ENCODE data around the gene SOX21. TPM values are rescaled to one million over a fixed set of nuclear protein-coding genes. Genes with fewer than 3 reads are reported as not detected.
"Not testable (repeated sequence)": the region's sequence is repeated elsewhere in the genome, so short reads cannot be mapped to it uniquely, and the experiment has no call there.

The SOX21 gene
- total RNA-seq, 4 donors from 2014 or later = not detected

- Histone ChIP-seq H3K27ac (no peak overlapping the region), H3K4me1 (no peaks in the 10 kb centered on the region), H3K4me3 (no peak overlapping the region), H3K27me3 (no peaks in the 10 kb centered on the region), H3K9me3 (no peaks in the 10 kb centered on the region), H3K36me3 (no peaks in the 10 kb centered on the region)
- DNase-seq (ENCODE audit: low spot score in 2 of 2) = no peak
- TF ChIP-seq EP300 (IDR thresholded peaks at IDR 0.05) (no peak), POLR2A (IDR thresholded peaks at IDR 0.05) (no peak), CTCF (IDR thresholded peaks at IDR 0.05) (no peak)
- WGBS, 2 donors = 77 to 91% methylated on average over 1 of the region's 1 CpG
Observed at GRCh38 chr13:94749162-94749561, 36.8 kb upstream of the SOX21 start.

- H3K27ac ChIP-seq = no peak overlapping the region
- no peak for DNase-seq (ENCODE audit: low spot score in 2 of 2)
- TF ChIP-seq EP300 (IDR thresholded peaks at IDR 0.05) (no peak), POLR2A (IDR thresholded peaks at IDR 0.05) (no peak), CTCF (IDR thresholded peaks at IDR 0.05) (no peak)
- peaks cover 0 to 7% (median 0%) of the 10 kb centered on the region in 4 donors for H3K9me3 ChIP-seq
- WGBS, 2 donors = 90 to 92% methylated on average over 4 of the region's 4 CpGs
- no peaks in the 10 kb centered on the region for H3K4me1 ChIP-seq
- H3K36me3 ChIP-seq = no peaks in the 10 kb centered on the region
- no peak overlapping the region for H3K4me3 ChIP-seq
- H3K27me3 ChIP-seq = no peaks in the 10 kb centered on the region
Observed at GRCh38 chr13:94739235-94739634, 26.9 kb upstream of the SOX21 start.

GRCh38 chr13:94731028-94731427, 18.7 kb upstream of the SOX21 start:
- Histone ChIP-seq H3K27ac (no peak overlapping the region), H3K4me1 (no peaks in the 10 kb centered on the region), H3K4me3 (no peak overlapping the region), H3K36me3 (no peaks in the 10 kb centered on the region), H3K9me3 (peaks cover 0 to 21% (median 2%) of the 10 kb centered on the region in 4 donors), H3K27me3 (no peaks in the 10 kb centered on the region)
- TF ChIP-seq POLR2A (IDR thresholded peaks at IDR 0.05) (no peak), EP300 (IDR thresholded peaks at IDR 0.05) (no peak), CTCF (IDR thresholded peaks at IDR 0.05) (no peak)
- 94 to 98% methylated on average over 3 of the region's 3 CpGs for WGBS, 2 donors
- DNase-seq (ENCODE audit: low spot score in 2 of 2) = no peak

- peaks cover 0 to 25% (median 2%) of the 10 kb centered on the region in 4 donors for H3K9me3 ChIP-seq
- not testable (repeated sequence) for H3K36me3 ChIP-seq; H3K27me3 ChIP-seq; H3K4me3 ChIP-seq; H3K27ac ChIP-seq; DNase-seq (ENCODE audit: low spot score in 2 of 2); H3K4me1 ChIP-seq
- 88 to 91% methylated on average over 1 of the region's 1 CpG for WGBS, 2 donors
Observed at GRCh38 chr13:94729941-94730340, 17.6 kb upstream of the SOX21 start.

GRCh38 chr13:94726425-94726824, 14.1 kb upstream of the SOX21 start:
- WGBS, 2 donors = 84 to 88% methylated on average over 1 of the region's 1 CpG
- Histone ChIP-seq H3K9me3 (peaks cover 0 to 25% (median 2%) of the 10 kb centered on the region in 4 donors), H3K27ac (no peak overlapping the region), H3K4me1 (no peaks in the 10 kb centered on the region), H3K27me3 (no peaks in the 10 kb centered on the region), H3K36me3 (no peaks in the 10 kb centered on the region), H3K4me3 (no peak overlapping the region)
- no peak for DNase-seq (ENCODE audit: low spot score in 2 of 2)
- TF ChIP-seq POLR2A (IDR thresholded peaks at IDR 0.05) (no peak), EP300 (IDR thresholded peaks at IDR 0.05) (no peak), CTCF (IDR thresholded peaks at IDR 0.05) (no peak)
